NCI-H2107 treated with DMSO at 0.1 percent for 48 hours (cell line): ENCODE data around the gene NDUFA8.
"Not testable (repeated sequence)": the region's sequence is repeated elsewhere in the genome, so short reads cannot be mapped to it uniquely, and the experiment has no call there.

Source experiments
- DNase-seq: peaks from one replicate; lab custom pipeline; 2025; ENCODE audit not compliant: unreplicated experiment; lab: John Stamatoyannopoulos, UW

The NDUFA8 gene

GRCh38 chr9:122122468-122122867 lies 37.1 kb downstream of the NDUFA8 start:
- DNase-seq = no peak

DNA sequence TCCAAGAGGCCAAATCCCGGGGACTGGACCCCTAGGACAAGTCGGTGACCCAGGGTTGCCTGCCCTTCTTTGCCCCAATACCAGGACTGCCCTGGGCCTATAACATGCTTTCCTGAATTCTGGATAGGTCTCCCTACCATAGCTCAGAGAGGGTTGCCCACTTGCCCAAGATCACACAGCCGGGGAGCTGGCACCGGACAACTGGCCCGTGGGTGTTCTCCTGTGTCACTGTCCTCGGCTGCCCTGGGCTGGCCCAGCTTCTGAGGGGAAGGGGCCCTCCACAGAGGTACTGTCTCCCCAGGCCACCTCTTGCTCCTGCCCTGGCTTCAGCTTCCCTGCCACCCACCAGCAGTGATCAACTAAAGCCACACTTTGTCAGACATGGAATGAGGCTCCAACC lies 37.6 kb downstream of the NDUFA8 start:
- no peak for DNase-seq

DNA sequence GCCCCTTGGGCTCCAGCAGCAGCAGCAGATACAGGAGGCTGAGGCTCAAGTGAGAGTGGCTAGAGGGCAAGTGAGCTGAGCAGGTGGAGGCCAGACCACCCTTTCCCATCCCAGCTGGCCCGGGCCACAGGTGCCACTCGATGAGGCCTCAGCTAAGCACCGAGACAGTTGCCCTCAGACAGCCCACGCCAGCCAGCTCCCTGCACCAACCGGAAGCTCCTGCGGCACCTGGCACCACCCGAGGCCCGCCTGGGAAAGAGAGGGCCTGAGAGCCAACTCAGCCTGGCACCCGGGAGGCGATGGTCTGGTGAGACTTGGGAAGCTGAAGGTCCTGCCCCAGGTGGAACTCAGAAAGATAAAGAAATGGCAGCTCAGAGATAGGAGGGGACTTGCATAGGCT lies 38.2 kb downstream of the NDUFA8 start:
- no peak for DNase-seq

GRCh38 chr9:122120316-122121071 lies 39.1 kb downstream of the NDUFA8 start:
- DNase-seq = no peak

DNA sequence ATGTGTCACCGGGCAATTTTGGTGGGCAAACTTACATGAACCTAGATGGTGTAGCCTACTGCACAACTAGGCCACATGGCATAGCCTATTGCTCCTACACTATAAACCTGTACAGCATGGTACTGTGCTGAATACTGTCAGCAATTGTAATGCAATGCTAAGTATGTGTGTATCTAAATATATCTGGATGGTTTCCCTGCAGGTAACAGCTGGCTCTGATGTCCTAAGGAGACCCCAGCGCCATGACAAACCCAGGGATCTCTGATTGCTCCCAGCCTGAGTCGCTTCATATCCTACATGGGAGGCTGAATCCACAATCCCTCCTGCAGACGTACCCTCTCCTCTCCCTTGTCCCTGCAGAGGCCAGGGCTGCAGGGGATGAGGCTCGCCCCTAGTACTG lies 39.9 kb downstream of the NDUFA8 start:
- no peak for DNase-seq

DNA sequence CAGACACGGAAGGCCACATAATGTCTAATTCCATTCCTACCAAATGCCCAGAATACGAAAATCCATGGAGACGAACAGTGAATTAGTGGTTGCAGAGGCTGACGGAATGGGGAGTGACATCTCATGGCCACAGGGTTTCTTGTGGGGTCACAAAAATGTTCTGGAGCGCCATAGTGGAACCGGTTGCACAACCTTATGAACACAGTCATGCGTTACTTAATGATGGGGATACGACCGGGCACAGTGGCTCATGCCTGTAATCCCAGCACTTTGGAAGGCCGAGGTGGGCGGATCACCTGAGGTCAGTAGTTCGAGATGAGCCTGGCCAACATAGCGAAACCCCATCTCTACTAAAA lies 40.4 kb downstream of the NDUFA8 start:
- no peak for DNase-seq

GRCh38 chr9:122118343-122119165 lies 41.0 kb downstream of the NDUFA8 start:
- DNase-seq = no peak

DNA sequence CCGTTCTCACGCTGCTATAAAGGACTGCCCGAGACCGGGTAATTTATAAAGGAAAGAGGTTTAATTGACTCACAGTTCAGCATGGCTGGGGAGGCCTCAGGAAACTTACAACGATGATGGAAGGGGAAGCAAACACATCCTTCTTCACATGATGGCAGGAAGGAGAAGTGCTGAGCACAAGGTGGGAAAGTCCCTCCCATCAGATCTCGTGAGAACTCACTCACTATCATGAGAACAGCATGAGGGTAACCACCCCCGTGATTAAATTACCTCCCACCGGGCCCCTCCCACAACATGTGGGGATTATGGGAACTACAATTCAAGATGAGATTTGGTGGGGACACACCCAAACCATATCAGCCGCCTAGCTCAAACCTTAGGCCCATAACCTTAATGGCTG lies 42.3 kb downstream of the NDUFA8 start:
- DNase-seq = not testable (repeated sequence)

- no peak for DNase-seq
Measured at GRCh38 chr9:122116448-122117173, 43.0 kb downstream of the NDUFA8 start.

DNA sequence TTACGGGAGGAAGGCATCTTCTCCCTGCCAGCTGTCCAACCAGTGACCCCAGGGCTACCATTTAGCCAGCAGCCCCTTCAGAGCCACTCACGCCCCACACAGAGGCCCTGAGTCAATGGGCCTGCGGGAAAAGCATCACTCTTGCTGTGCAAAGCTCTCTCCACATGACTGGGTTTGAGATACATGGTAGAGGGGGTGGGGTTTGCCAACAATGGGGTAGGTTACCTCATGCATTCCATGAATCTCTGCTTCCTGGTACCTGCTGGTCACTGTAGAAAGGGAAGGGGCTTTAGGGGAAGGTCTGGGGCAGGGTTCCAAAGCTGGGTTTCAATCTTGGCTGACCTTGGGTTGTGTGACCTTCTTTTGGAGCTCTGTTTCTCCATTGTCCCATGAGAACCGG lies 43.5 kb downstream of the NDUFA8 start:
- no peak for DNase-seq

GRCh38 chr9:122115176-122116035 lies 44.2 kb downstream of the NDUFA8 start:
- DNase-seq = no peak

DNA sequence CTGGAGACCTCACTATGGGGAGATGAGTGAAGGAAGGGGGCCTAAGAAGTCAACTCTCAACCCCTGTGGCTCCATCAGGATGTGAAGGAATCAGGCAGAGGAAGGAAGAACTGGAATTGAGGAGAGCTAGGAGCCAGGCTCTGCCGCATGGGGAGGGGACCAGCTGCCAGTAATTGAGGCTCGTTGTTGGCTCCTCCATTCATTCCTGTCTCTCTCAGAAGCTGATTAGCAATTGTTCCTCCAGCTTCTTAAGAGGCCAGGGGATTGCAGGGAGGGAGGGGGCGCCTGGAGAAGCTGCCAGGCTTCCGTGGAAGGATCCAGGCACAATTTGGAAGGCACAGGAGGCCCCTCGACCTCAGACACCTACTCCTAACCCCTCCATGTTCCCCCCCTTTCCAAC lies 46.0 kb downstream of the NDUFA8 start:
- no peak for DNase-seq

- no peak for DNase-seq
Measured at GRCh38 chr9:122112238-122112637, 47.3 kb downstream of the NDUFA8 start.

DNA sequence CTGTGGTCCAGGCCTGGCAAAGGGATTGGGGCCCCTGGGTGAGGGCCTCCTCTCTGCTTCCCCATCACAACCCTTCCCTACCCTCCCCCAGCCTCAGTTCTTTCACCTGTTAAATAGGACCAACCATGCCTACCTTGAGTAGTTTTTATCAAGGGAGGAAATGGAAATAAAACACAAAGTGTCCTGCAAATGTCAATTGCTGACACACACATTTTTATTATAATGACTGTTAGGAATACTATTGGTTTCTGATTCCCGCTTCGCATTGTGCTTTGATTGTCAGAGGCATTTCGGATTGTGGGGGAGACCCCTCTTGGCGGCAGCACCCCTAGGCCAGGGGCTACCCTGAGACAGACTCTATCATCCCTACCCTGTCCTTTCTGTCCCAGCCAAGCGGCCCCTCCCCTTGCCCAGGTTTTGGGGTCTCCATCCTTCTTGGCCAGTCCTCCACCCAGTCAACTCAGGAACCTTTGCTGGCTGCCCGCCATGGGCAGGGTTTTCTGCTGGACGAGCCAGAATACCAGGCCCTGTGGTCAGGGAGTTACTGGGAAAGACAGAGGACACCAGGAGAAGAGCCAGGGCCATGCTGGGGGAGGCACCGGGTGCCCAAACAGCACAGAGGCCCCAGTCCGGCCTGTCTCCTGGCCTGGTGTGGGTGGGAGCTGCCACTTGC lies 48.0 kb downstream of the NDUFA8 start:
- DNase-seq = no peak

DNA sequence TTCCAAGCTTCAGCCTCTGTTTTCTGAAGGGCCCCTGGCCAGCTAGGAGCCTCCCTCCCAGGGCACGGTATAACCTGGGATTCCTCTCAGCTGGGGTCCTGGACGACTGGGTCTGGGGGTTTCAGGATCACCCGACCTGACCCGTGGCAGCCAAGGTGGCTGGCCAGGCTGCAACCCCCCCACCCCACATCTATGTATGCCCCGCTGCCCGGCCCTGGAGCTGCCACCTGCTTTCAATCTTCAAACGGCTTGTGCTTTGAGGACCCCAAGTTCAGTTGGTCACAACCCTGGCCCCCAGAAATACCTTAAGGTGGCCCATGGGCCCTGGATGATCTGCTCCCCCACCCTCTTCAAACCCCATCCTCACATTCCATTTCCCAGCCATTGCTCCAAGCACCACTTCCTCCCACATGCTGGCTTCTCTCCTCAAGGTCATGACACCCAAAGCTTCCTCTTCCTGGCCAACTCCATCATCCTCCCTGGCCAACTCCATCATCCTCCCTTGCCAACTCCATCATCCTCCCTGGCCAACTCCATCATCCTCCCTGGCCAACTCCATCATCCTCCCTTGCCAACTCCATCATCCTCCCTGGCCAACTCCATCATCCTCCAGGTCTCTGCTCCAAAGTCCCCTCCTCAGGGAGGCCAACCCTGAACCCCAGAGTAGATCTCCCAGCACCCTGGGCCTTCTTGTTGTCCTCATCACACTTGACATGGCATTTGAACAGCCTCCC lies 49.3 kb downstream of the NDUFA8 start:
- DNase-seq = no peak

- DNase-seq = no peak
Measured at GRCh38 chr9:122109035-122109813, 50.4 kb downstream of the NDUFA8 start.

DNA sequence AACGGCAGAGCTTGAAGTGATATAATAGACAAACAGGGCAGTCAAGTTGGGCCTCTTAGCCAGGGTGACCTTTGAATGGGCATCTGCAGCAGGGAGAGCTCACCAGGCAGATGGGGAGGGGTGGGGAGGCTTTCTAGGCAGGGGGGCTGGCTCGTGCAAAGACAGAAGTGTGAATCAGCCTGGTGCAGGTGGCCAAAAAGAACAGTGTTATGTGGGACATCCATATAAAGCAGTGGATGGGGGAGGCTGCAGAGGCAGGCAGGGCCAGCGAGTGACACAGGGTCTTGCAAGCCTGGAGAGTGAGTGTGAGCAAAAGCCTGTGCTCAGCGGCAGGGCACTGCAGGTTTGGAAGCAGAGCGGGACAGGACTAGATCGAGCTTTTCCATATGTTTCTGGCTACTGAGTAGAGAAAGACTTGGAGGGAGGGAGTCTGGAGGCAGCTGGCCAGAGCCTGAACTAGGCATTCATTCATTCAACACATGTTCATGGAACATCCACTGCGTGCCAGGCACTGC lies 52.2 kb downstream of the NDUFA8 start:
- DNase-seq = no peak

- no peak for DNase-seq
Measured at GRCh38 chr9:122106576-122106975, 53.0 kb downstream of the NDUFA8 start.

DNA sequence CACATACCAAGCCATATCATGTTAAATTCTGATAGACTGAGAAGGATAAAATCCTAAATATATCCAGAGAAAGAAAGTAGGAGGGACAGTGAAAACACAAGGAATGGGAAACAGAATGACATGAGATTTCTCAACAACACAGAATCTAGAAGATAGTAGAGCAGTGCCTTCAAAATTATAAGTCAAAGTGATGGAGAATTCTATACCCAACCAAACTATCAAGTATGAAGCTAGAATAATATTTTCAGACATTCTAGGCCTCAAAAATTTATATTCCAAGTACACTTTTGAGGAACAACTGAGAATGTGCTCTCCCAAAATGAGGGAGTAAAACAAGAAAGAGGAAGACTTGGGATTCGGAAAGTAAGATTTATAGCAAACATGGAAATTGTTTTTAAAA lies 55.6 kb downstream of the NDUFA8 start:
- no peak for DNase-seq
